RWPE2 (cell line): ENCODE data around the gene MYZAP.

Source experiments
- ATAC-seq: fragments of 200-7000 bp; cut with Tn5 transposase; 3 replicates; pipeline ENCODE4 v1.9.1; 2021; ENCODE audit warnings: low read depth
- DNase-seq: peaks from one replicate; pipeline ENCODE4 v3.0.0-alpha.2; 2020; ENCODE audit warnings: low spot score
- H3K27ac ChIP-seq: fragments of 450-650 bp; 2 replicates; pipeline ENCODE4 v1.5.1; 2017; ENCODE audit warnings: mild to moderate bottlenecking; ENCODE audit not compliant: poor library complexity, severe bottlenecking
- H3K27me3 ChIP-seq: fragments of 250-450 bp; sonication (Bioruptor Pico); 2 replicates; pipeline ENCODE4 v1.5.1; 2021; ENCODE audit warnings: mild to moderate bottlenecking, moderate library complexity; ENCODE audit not compliant: insufficient read depth, poor library complexity, severe bottlenecking
- H3K36me3 ChIP-seq: fragments of 250-450 bp; sonication (Bioruptor Pico); 2 replicates; pipeline ENCODE4 v1.5.1; 2020; ENCODE audit warnings: low read depth, mild to moderate bottlenecking, moderate library complexity
- H3K4me1 ChIP-seq: fragments of 250-450 bp; sonication (Bioruptor Pico); 2 replicates; pipeline ENCODE4 v1.5.1; 2021; ENCODE audit warnings: mild to moderate bottlenecking, moderate library complexity; ENCODE audit not compliant: insufficient read depth, poor library complexity, severe bottlenecking
- H3K4me3 ChIP-seq: fragments of 250-450 bp; sonication (Bioruptor Pico); 2 replicates; pipeline ENCODE4 v1.5.1; 2021; ENCODE audit warnings: mild to moderate bottlenecking, moderate library complexity; ENCODE audit not compliant: severe bottlenecking
- H3K9me3 ChIP-seq: fragments of 250-450 bp; sonication (Bioruptor Pico); 2 replicates; pipeline ENCODE4 v1.5.1; 2021; ENCODE audit warnings: mild to moderate bottlenecking, moderate library complexity; ENCODE audit not compliant: severe bottlenecking
- CTCF ChIP-seq: fragments of 450-650 bp; IDR thresholded peaks from one replicate; pipeline ENCODE4 v1.5.1; 2017; ENCODE audit warnings: mild to moderate bottlenecking, moderate library complexity; ENCODE audit not compliant: poor library complexity, severe bottlenecking

MYZAP gene

DNA sequence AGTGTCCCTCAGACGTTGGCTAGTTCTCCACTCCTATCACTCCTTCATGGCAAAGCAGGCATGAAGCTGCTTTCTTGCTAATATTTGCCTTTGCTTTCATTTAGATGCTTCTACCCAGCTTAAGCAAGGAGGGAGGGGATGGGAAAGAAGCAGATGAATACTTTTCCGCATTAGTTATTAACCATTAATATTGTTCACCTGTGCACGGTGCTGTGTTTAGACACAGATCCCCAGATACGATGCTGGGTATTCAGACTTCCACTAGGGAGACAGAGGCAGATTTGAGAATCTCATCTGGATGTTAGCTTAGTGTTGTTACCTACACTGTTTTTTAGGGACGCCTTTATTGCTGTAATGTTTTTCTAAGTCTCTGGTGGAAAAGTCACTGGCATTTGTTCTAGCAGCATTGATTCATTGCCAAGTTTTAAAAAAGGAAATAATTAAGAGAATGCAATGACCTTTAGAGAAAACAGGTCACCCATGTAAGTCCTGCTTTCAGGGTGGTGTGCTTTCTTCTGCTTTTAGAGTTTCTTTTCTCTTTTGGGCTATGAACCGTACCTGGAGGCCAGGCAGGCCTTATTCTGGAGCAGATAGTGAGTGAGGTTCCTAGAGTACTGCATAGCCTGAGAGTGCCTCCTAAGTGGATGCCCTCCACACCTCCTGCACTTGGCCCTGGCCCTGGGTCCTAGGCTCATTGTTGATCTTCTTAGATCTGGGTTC, 55.5 kb downstream of the MYZAP start:
- DNase-seq = no peak
- H3K36me3 ChIP-seq = peaks cover 13% of the 10 kb centered on the region; the same call in 1 of the 2 replicates
- H3K27ac ChIP-seq = peak overlapping the region; percentile 44
- no peaks in the 10 kb centered on the region for H3K9me3 ChIP-seq
- no peak for TF ChIP-seq CTCF
- no peaks in the 10 kb centered on the region for H3K27me3 ChIP-seq
- H3K4me3 ChIP-seq = no peak overlapping the region
- peaks cover 24% of the 10 kb centered on the region for H3K4me1 ChIP-seq
- ATAC-seq = no peak

DNA sequence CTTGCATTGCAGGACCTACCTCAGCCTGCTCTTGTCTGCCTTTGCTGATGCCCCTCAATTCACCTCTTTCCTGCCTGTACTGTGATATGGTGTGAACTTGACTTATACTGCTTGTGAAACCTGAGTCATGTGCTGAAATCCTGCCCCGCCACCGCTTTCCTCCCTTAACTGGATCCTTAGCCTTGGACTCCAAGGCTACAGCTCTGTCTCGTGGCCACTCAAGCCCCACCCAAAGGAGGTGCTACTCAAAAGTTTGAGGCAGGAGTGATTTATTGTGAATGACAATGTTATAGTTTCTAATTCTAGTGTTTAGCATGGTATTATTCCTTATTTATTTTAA, 56.1 kb downstream of the MYZAP start:
- peak overlapping the region; percentile 44 for H3K27ac ChIP-seq
- H3K4me3 ChIP-seq = no peak overlapping the region
- H3K9me3 ChIP-seq = no peaks in the 10 kb centered on the region
- TF ChIP-seq CTCF = no peak
- ATAC-seq (peak; percentile 94), DNase-seq (peak; percentile 88)
- H3K27me3 ChIP-seq = no peaks in the 10 kb centered on the region
- H3K4me1 ChIP-seq = peaks cover 24% of the 10 kb centered on the region
- H3K36me3 ChIP-seq = peaks cover 12% of the 10 kb centered on the region; the same call in 1 of the 2 replicates

GRCh38 chr15:57649138-57649537, 57.4 kb downstream of the MYZAP start:
- no peak for TF ChIP-seq CTCF
- H3K27me3 ChIP-seq = no peaks in the 10 kb centered on the region
- ATAC-seq = peak; percentile 82
- H3K36me3 ChIP-seq = peaks cover 12% of the 10 kb centered on the region; the same call in 1 of the 2 replicates
- H3K9me3 ChIP-seq = no peaks in the 10 kb centered on the region
- no peak for DNase-seq
- H3K4me1 ChIP-seq = peaks cover 25% of the 10 kb centered on the region
- no peak overlapping the region for H3K4me3 ChIP-seq
- peak overlapping the region; percentile 44 for H3K27ac ChIP-seq

DNA sequence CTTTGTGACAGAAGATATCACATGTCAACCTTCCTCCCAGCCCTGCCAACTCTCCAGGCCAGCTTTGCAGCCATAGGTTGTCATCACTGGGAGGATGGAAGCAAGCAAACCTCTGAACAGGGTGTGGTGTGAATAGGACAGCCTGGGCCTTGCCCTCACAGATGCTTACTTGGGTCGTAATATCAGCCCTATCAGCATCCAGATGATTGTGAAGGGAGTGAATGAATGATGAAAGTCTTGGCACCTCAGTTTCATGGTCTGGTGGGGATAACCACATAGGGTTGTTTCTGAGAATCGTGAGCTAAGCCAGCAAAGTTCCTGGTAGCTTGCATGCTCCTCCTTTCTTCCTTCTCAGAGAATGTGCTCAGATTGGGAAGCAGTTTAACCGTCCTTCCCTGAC, 59.7 kb downstream of the MYZAP start:
- Histone ChIP-seq H3K9me3 (no peaks in the 10 kb centered on the region), H3K36me3 (peaks cover 12% of the 10 kb centered on the region; the same call in 1 of the 2 replicates), H3K4me3 (no peak overlapping the region), H3K4me1 (peaks cover 29% of the 10 kb centered on the region), H3K27me3 (no peaks in the 10 kb centered on the region), H3K27ac (no peak overlapping the region)
- ATAC-seq = no peak
- no peak for TF ChIP-seq CTCF
- no peak for DNase-seq

DNA sequence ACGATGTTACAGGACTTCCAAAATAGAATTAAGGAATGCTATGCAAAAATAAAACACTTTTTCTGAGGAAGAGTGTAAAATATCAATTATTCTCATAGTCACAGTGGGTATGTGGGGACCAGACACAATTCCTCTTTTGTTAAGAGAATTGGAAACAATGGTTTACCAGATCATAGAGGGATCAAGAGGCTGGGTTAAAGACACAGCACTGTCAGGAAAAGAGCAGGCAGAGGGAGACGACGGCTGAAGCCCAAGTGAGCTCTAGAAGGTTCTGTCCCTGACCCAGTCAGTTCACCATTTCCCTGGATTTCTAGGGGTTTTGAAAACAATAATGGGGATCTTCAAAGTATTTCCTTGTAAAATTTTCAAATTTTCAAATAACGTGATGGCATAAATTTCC, 60.8 kb downstream of the MYZAP start:
- Histone ChIP-seq H3K36me3 (peaks cover 12% of the 10 kb centered on the region; the same call in 1 of the 2 replicates), H3K9me3 (no peaks in the 10 kb centered on the region), H3K27me3 (no peaks in the 10 kb centered on the region), H3K4me1 (peaks cover 27% of the 10 kb centered on the region), H3K4me3 (no peak overlapping the region), H3K27ac (no peak overlapping the region)
- ATAC-seq = no peak
- no peak for TF ChIP-seq CTCF
- DNase-seq = no peak
